NCI-H1694 (cell line): ENCODE data around the gene FAM3B.

Experiments
- DNase-seq: peaks from one replicate; lab custom pipeline; 2025; lab: John Stamatoyannopoulos, UW

The FAM3B gene

DNA sequence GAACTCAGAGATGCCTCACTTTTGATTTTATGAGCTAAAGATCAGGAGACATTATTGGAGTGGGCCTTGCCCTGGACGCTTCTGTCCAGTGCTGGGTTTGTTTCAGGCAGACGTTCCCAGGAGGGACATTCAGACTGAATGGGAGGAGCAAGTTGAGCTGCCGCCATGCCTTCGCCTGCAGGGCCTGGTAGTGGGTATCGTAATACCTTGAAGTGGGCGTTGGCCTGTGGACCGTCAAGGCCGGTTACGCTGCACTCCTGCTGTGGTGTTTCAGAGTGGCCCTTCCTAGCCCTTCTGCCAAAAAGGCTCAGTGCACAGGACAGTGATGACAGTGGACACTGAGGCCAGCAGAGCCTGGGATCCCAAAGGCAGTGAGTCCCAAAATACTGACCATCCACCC lies 1.6 kb downstream of the FAM3B start:
- DNase-seq, result no peak

- DNase-seq, result no peak
These were observed 2.7 kb downstream of the FAM3B start for GRCh38 chr21:41319273-41319672.

DNA sequence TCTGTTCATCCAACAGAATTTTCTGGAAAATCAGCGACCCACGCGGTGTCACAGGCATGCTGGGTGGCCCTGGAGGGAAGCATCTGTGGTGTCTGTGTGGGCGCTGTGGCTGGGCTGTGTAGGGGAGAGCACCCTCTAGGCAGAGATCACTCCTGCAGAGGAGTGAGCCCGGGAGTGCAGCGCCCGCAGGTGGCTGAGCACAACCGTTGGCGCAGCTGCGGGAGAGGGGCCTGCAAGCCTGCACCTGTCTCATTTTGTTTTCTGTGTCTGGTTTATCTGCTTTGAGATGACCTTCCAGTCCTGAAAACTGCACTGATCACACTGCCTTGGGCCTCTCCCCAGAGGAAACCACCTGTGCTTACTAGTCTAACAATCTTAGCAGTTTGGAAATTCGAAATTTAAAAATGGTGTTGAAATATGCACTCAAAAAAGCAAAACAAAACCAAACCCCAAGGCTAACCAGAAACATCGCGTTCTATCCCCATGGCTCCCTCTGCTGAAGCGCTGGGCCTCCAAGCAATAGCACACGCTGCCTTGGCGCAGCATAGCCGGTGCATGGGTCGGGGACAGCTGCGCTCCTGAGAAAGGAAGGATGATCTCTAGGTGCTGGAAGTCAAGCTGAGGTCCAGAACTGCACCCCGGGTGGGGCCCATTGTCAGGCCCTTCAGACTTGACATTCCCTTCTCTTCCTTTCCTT lies 4.8 kb downstream of the FAM3B start:
- DNase-seq, result no peak

DNA sequence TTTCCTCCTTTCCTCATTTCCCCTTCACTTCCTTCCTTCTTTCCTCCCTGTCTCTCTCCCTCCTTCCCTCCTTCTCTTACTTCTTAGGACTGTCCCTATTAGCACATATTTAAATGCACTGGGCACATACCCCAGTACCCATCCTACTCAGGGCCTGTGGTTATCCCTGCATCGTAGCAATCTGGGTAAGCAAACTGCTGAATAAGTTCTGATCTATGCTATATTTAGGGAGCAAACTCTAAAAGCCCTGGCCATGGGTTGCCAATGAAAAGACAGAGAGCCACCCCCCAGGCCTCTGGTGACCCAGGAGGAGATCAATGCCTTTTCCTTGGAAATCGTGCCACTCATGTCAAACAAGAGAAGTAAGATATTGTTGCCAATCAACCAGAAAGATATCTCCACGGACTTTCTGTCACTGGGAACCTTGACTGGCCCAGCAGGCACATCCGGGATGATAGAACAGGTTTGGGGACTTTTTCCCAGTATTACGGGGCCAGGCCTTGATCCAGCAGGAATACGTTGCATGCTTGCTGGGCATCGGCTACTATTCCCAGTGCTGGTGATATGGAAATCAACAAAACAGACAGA lies 5.4 kb downstream of the FAM3B start:
- DNase-seq, result no peak

- DNase-seq, result no peak
These were observed 6.1 kb downstream of the FAM3B start for GRCh38 chr21:41322496-41323382.

- DNase-seq, result no peak
These were observed 8.7 kb downstream of the FAM3B start for GRCh38 chr21:41325138-41325912.

- DNase-seq, result no peak
These were observed 9.9 kb downstream of the FAM3B start for GRCh38 chr21:41326414-41327080.

DNA sequence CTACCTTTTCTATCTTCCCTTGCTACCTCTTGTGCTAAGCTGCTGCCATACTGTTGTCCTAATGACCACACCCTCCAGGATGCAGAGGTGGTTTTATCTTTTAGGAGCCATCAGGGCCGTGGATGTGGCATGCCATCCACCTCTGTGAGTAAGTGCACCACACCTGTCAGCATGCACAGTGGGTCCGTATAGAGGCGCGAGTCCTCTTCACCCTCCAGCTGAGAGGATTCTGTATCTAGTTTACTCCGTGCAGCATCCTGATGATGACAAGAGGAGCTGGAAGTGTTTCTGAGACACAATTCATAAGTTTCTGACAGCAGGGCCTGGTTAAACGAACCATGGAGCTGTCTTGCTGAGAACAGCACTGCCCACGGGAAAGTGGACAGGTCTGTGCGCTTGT lies 11.2 kb downstream of the FAM3B start:
- DNase-seq, result no peak

DNA sequence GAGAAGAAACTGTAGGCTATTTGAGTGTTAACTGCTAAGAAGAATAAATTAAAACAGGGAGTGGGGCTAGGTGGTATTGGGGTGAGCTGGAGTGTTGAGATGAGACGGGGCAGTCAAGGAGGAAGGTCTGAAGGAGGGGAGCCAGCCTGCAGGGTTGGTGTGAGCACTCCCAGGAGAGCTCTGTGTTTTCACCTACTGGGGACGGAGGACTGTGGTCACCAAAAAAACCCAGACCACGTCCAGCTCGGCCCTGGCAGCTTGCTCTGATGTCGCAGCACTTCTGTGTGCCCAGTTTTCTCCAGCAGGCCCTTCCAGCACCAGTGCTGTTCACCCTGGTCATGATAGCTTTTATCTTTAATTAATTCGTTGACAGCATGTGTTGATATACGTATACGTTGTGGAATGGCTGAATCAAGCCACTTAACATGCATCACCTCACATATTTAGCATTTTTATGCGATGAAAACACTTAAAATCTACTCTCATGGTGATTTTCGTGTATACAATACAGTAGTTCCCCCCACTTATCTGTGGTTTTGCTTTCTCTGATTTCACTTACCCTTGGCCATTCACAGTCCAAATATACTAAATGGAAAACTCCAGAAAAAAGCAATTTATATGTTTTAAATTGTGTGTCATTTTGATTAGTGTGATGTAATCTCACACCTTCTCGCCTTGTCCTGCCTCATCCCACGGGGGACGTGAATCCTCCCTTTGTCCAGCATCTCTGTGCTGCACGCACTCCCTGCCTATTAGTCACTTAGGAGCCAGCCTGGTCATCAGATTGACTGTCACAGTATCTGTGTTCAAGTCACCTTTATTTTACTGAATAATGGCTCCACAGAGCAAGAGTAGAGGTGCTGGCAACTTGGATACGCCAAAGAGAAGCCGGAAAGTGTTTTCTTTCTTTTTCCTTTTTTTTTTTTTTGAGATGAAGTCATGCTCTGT lies 12.3 kb downstream of the FAM3B start:
- DNase-seq, result no peak

DNA sequence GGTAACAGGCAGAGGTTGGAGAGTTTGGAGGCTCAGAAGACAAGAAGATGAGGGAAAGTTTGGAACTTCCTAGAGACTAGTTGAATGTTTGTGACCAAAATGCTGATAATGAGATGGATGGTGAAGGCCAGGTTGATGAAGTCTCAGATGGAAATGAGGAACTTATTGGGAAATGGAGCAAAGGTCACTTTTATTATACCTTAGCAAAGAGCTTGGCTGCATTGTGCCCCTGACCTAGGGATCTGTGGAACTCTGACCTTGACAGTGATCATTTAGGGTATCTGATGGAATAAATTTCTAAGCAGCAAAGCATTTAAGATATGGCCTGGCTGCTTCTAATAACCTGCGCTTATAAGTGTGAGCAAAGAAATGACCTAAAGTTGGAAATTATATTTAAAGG lies 17.2 kb downstream of the FAM3B start:
- DNase-seq, result no peak

GRCh38 chr21:41337515-41337914 lies 20.9 kb downstream of the FAM3B start:
- DNase-seq, result no peak

- no peak for DNase-seq
These were observed 21.9 kb downstream of the FAM3B start for GRCh38 chr21:41338455-41338854.

DNA sequence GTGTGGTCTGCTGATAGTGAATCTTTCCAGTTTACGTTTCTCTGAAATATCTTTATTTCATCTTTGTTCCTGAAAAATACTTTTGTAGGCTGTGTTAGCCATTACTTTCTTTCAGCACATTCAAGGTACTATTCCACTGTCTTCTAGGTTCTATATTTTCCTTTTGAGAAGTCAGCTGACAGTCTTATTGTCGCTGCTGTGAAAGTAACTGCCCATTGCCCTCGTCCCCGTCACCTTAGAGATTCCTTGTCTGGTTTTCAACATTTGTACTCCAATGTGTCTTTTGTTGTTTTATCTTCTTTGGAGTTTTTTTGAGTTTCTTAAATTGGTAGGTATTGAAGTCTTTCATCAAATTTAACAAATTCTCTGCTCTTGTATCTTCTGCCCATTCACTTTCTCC lies 25.4 kb downstream of the FAM3B start:
- DNase-seq, result no peak

- no peak for DNase-seq
These were observed 27.5 kb downstream of the FAM3B start for GRCh38 chr21:41344146-41344545.

- DNase-seq, result no peak
These were observed 28.8 kb downstream of the FAM3B start for GRCh38 chr21:41345356-41345755.

DNA sequence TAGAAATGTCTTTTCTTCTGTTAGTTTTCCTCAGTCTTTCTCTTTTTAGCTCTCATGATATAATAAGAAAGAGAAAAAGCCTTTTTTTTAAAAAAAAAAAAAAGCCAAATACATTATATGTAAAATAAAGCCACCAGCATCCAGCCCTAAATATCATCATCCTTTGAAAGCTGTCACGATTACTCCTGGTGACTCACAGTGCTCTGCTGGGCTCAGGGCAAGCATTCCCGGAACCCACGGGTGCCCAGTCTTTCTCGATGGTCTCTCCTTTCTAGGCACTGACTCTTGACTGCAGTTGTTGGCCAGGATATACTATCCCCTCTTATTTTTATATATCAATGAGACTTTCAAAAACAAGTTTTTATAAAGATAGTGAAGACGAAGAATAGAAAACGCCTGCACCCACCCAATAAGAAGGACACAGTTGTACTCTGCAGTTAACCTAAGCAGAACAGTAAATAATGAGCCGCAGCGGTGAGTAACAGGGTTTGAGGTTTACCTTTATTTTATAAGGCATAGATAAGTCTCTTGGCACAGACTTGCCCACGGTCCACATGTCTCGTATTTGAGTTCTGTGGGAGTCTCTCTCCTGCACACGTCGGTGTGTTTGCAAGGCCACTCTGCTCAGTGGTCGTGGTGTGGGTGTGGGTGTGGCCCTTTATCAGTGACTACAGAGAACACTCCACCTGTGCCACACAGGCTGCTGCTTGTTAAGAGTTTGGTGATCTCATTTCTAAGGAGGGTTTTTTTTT lies 29.5 kb downstream of the FAM3B start:
- no peak for DNase-seq

DNA sequence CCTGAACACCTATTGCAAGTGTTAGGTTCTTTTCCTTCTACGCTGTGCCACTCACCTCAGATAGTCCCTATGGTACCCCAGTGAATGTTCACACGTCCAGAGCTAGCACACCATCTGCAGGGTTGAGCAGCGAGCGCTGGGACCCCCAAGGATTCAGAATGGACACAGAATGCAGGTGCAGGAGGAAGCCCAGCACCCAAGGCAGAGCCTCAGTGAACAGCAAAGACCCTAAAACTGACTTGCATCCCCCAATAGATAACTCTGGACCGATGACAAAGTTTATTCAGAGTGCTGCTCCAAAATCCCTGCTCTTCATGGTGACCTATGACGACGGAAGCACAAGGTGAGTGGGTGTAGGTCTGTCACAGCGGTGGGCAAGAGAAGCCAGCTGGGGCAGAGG lies 30.2 kb downstream of the FAM3B start:
- no peak for DNase-seq

GRCh38 chr21:41348434-41348833 lies 31.8 kb downstream of the FAM3B start:
- DNase-seq, result no peak

- DNase-seq, result no peak
These were observed 32.5 kb downstream of the FAM3B start for GRCh38 chr21:41349126-41349525.
